Measurements from ENCODE around the gene LDLRAD3. TPM values are rescaled to one million over a fixed set of nuclear protein-coding genes. Genes with fewer than 3 reads are reported as not detected.

The LDLRAD3 gene
- total RNA-seq, 1 donor from 2014 or later: 3.9 TPM

- no peak for DNase-seq (ENCODE audit: low read depth)
These were observed 294.3 kb downstream of the LDLRAD3 start for GRCh38 chr11:36238036-36238631.

GRCh38 chr11:36238881-36239280 is 295.0 kb downstream of the LDLRAD3 start:
- DNase-seq (ENCODE audit: low read depth): no peak

GRCh38 chr11:36239636-36240035 is 295.8 kb downstream of the LDLRAD3 start:
- no peak for DNase-seq (ENCODE audit: low read depth)

- DNase-seq (ENCODE audit: low read depth): no peak
These were observed 296.3 kb downstream of the LDLRAD3 start for GRCh38 chr11:36240173-36240572.

GRCh38 chr11:36240801-36241200 is 296.9 kb downstream of the LDLRAD3 start:
- DNase-seq (ENCODE audit: low read depth): no peak

- no peak for DNase-seq (ENCODE audit: low read depth)
These were observed 297.6 kb downstream of the LDLRAD3 start for GRCh38 chr11:36241497-36241896.

GRCh38 chr11:36243641-36244040 is 299.8 kb downstream of the LDLRAD3 start:
- DNase-seq (ENCODE audit: low read depth): no peak

GRCh38 chr11:36247493-36247892 is 303.6 kb downstream of the LDLRAD3 start:
- DNase-seq (ENCODE audit: low read depth): no peak

GRCh38 chr11:36248436-36248835 is 304.6 kb downstream of the LDLRAD3 start:
- DNase-seq (ENCODE audit: low read depth): no peak

GRCh38 chr11:36249246-36249645 is 305.4 kb downstream of the LDLRAD3 start:
- peak; percentile 99 for DNase-seq (ENCODE audit: low read depth)

GRCh38 chr11:36251823-36252222 is 308.0 kb downstream of the LDLRAD3 start:
- no peak for DNase-seq (ENCODE audit: low read depth)

GRCh38 chr11:36253238-36253637 is 309.4 kb downstream of the LDLRAD3 start:
- DNase-seq (ENCODE audit: low read depth): no peak

- DNase-seq (ENCODE audit: low read depth): no peak
These were observed 310.9 kb downstream of the LDLRAD3 start for GRCh38 chr11:36254713-36255112.

GRCh38 chr11:36257351-36257750 is 313.5 kb downstream of the LDLRAD3 start:
- peak; percentile 75 for DNase-seq (ENCODE audit: low read depth)

- peak; percentile 54 for DNase-seq (ENCODE audit: low read depth)
These were observed 315.0 kb downstream of the LDLRAD3 start for GRCh38 chr11:36258730-36259360.

- no peak for DNase-seq (ENCODE audit: low read depth)
These were observed 317.2 kb downstream of the LDLRAD3 start for GRCh38 chr11:36261094-36261493.

- no peak for DNase-seq (ENCODE audit: low read depth)
These were observed 320.4 kb downstream of the LDLRAD3 start for GRCh38 chr11:36264011-36264972.

GRCh38 chr11:36264973-36265344 is 321.1 kb downstream of the LDLRAD3 start:
- no peak for DNase-seq (ENCODE audit: low read depth)

- DNase-seq (ENCODE audit: low read depth): no peak
These were observed 322.1 kb downstream of the LDLRAD3 start for GRCh38 chr11:36265793-36266628.

GRCh38 chr11:36266767-36267166 is 322.9 kb downstream of the LDLRAD3 start:
- no peak for DNase-seq (ENCODE audit: low read depth)

- DNase-seq (ENCODE audit: low read depth): peak; percentile 45
These were observed 324.6 kb downstream of the LDLRAD3 start for GRCh38 chr11:36268337-36268985.
